Endothelial cell of umbilical vein (primary cell): ENCODE measurements around the gene PIP4K2C. TPM values are rescaled to one million over a fixed set of nuclear protein-coding genes. Genes with fewer than 3 reads are reported as not detected.

Source experiments
- BruUV-seq: library from RNA; stranded (reverse); fragments of 400-500 nt; replicated peaks from 2 replicates; lab custom pipeline; 2021; lab: Mats Ljungman, UMichigan
- CTCF ChIA-PET: fragments of 300-600, 350-600 bp; sonication (Branson Sonifier 250); formaldehyde crosslinking; loops from one replicate; lab custom pipeline; 2021; ENCODE audit warnings: antibody characterized with exemption, inconsistent platforms; lab: Charles Lee
- POLR2A ChIA-PET: fragments of 300-600, 350-600 bp; sonication (Branson Sonifier 250); formaldehyde crosslinking; loops from one replicate; lab custom pipeline; 2021; ENCODE audit warnings: antibody characterized with exemption, inconsistent platforms; lab: Charles Lee
- DNase-seq: peaks from one replicate; pipeline ENCODE4 v3.0.0-alpha.2; 2011; ENCODE audit warnings: low read depth, low spot score
- FAIRE-seq: peaks from 2 replicates; lab custom pipeline; 2011; peaks lifted over from hg19 to GRCh38; lab: Jason Lieb, UNC
- H2AFZ ChIP-seq: 2 replicates; pipeline ENCODE4 v1.6.0; 2012; ENCODE audit warnings: low read depth, low read length, control low read depth, inconsistent platforms
- H3K27ac ChIP-seq: 2 replicates; pipeline ENCODE4 v1.5.1; 2011; ENCODE audit warnings: low read depth, mild to moderate bottlenecking, control low read depth, low read length, moderate library complexity; ENCODE audit not compliant: insufficient read depth
- H3K27me3 ChIP-seq, 2 experiments: 2 replicates each; pipeline versions ENCODE4 v1.6.0 to v1.6.1; 2011; ENCODE audit warnings: low read length in 2 of 2, mixed read lengths in 1 of 2; ENCODE audit not compliant: control insufficient read depth in 2 of 2, insufficient read depth in 2 of 2
- H3K36me3 ChIP-seq, 2 experiments: 2 replicates in 1 of 2; 3 replicates in 1 of 2; pipeline ENCODE4 v1.5.1; 2011; ENCODE audit warnings: low read length in 2 of 2, mild to moderate bottlenecking in 1 of 2, moderate library complexity in 1 of 2; ENCODE audit not compliant: control insufficient read depth in 2 of 2, insufficient read depth in 2 of 2; ENCODE audit errors: extremely low read depth in 1 of 2
- H3K4me1 ChIP-seq: 3 replicates; pipeline ENCODE4 v1.5.1; 2011; ENCODE audit warnings: mild to moderate bottlenecking, low read length; ENCODE audit not compliant: control insufficient read depth, insufficient read depth; ENCODE audit errors: extremely low read depth
- H3K4me2 ChIP-seq: 2 replicates; pipeline ENCODE4 v1.6.1; 2011; ENCODE audit warnings: low read length, control low read depth, mixed read lengths; ENCODE audit not compliant: insufficient read depth
- H3K4me3 ChIP-seq, 3 experiments: fragments of 200-600 bp in 1 of 3; sonication (generic), shearing (Covaris generic) in 1 of 3; replicated peaks in 1 of 3; 2 replicates each; pipeline ENCODE4 v1.5.1; 2011 to 2016; ENCODE audit warnings: control low read depth in 3 of 3, low read length in 3 of 3, mild to moderate bottlenecking in 2 of 3, inconsistent platforms in 1 of 3, low read depth in 1 of 3, moderate library complexity in 1 of 3; ENCODE audit not compliant: insufficient read depth in 1 of 3
- H3K79me2 ChIP-seq: 2 replicates; pipeline ENCODE4 v1.6.0; 2012; ENCODE audit warnings: low read length, inconsistent platforms; ENCODE audit not compliant: control insufficient read depth, insufficient read depth
- H3K9ac ChIP-seq: replicated peaks from 2 replicates; pipeline ENCODE3; 2011; ENCODE audit warnings: low read length, control low read depth; ENCODE audit not compliant: insufficient read depth; ENCODE audit errors: extremely low read depth
- H3K9me1 ChIP-seq: replicated peaks from 3 replicates; pipeline ENCODE4 v1.6.0; 2011; ENCODE audit warnings: mild to moderate bottlenecking, low read length; ENCODE audit not compliant: control insufficient read depth, insufficient read depth; ENCODE audit errors: extremely low read depth
- H3K9me3 ChIP-seq: replicated peaks from 2 replicates; pipeline ENCODE4 v1.5.1; 2012; ENCODE audit warnings: low read length, inconsistent platforms; ENCODE audit not compliant: control insufficient read depth, insufficient read depth
- H4K20me1 ChIP-seq: replicated peaks from 2 replicates; pipeline ENCODE3; 2011; ENCODE audit warnings: mild to moderate bottlenecking, low read length; ENCODE audit not compliant: control insufficient read depth, insufficient read depth; ENCODE audit errors: extremely low read depth
- CTCF ChIP-seq, 2 donors: IDR thresholded peaks; 1 replicate in 1 of 2; 2 replicates in 1 of 2; pipeline ENCODE4 v1.5.1; 2011; ENCODE audit warnings: low read length in 2 of 2, mild to moderate bottlenecking in 2 of 2, moderate library complexity in 2 of 2, control low read depth in 1 of 2, inconsistent platforms in 1 of 2, low read depth in 1 of 2; ENCODE audit not compliant: insufficient read depth in 1 of 2; ENCODE audit errors: extremely low read depth in 1 of 2
- EZH2 ChIP-seq: IDR thresholded peaks from 2 replicates; pipeline ENCODE4 v1.6.1; 2012; ENCODE audit warnings: borderline replicate concordance, low read depth, mild to moderate bottlenecking, moderate library complexity, low read length, inconsistent platforms; ENCODE audit not compliant: severe bottlenecking
- FOS ChIP-seq: IDR thresholded peaks from 2 replicates; pipeline ENCODE4 v1.6.1; 2011; ENCODE audit warnings: mild to moderate bottlenecking, low read length, moderate library complexity, borderline replicate concordance; ENCODE audit not compliant: insufficient read depth
- GATA2 ChIP-seq: IDR thresholded peaks from 2 replicates; pipeline ENCODE4 v1.7.0; 2011; ENCODE audit warnings: low read depth, mild to moderate bottlenecking, moderate library complexity, mixed read lengths, low read length; ENCODE audit not compliant: insufficient read length, insufficient read depth
- JUN ChIP-seq: IDR thresholded peaks from 2 replicates; pipeline ENCODE4 v1.6.1; 2011; ENCODE audit warnings: borderline replicate concordance, low read depth; ENCODE audit not compliant: insufficient read length, insufficient read depth
- MAX ChIP-seq: IDR thresholded peaks from 2 replicates; pipeline ENCODE4 v1.6.1; 2011; ENCODE audit not compliant: insufficient read depth, insufficient read length
- MYC ChIP-seq: IDR thresholded peaks from one replicate; pipeline ENCODE4 v1.6.1; 2011; ENCODE audit warnings: mild to moderate bottlenecking, low read depth, low read length
- POLR2A ChIP-seq: IDR thresholded peaks from 2 replicates; pipeline ENCODE4 v1.6.1; 2012; ENCODE audit warnings: low read depth, mild to moderate bottlenecking, control low read depth, low read length
- POLR2AphosphoS5 ChIP-seq: IDR thresholded peaks from 2 replicates; pipeline ENCODE4 v1.6.1; 2012; ENCODE audit warnings: low read depth, mild to moderate bottlenecking, control low read depth, low read length, moderate library complexity; ENCODE audit not compliant: insufficient read depth
- dilution Hi-C: fragments of 300-500 bp; cut with MboI; formaldehyde crosslinking; loops from one replicate; pipeline ENCODE4 v1.15.0; 2019; ENCODE audit warnings: low sequenced_read_pairs; ENCODE audit not compliant: extremely low pct_ligation_motif_present
- intact Hi-C: fragments of 100-400 bp; cut with micrococcal nuclease; formaldehyde crosslinking; loops from one replicate; pipeline ENCODE4 v1.10.0; 2022
- polyA plus RNA-seq, 4 experiments: library from polyadenylated mRNA; depleted of rRNA in 3 of 4; stranded (reverse) in 3 of 4; unstranded in 1 of 4; fragments of >200 nt; gene quantifications; 2 replicates each; pipeline versions ENCODE4 v1.2.1 to v1.2.3, GENCODE V29; 2011 to 2012; ENCODE audit warnings: missing spikeins in 1 of 4
- total RNA-seq: library from RNA; stranded (reverse); gene quantifications from 2 replicates; pipeline ENCODE4 v1.2.3, GENCODE V29; 2021

The PIP4K2C gene
- total and polyA plus RNA-seq, 2 donors (not counting 3 experiments of a cell fraction or from before 2014, with no cell fraction given) = 10.5 to 11.5 TPM

- TF ChIP-seq GATA2 (no peak), MAX (no peak), MYC (no peak), JUN (no peak), POLR2AphosphoS5 (no peak), CTCF (IDR thresholded peaks at IDR 0.05; ENCODE audit: extremely low read depth in 1 of 2, insufficient read depth in 1 of 2, low read depth in 1 of 2, low read length in 2 of 2) (no peak), EZH2 (no peak), POLR2A (no peak), FOS (no peak)
- Histone ChIP-seq H3K4me3 (no peak overlapping the region), H3K9me3 (no peaks in the 10 kb centered on the region), H2AFZ (no peak overlapping the region), H4K20me1 (no peaks in the 10 kb centered on the region), H3K4me2 (no peak overlapping the region), H3K27ac (no peak overlapping the region), H3K9ac (no peak overlapping the region), H3K9me1 (no peaks in the 10 kb centered on the region), H3K36me3 (no peaks in the 10 kb centered on the region), H3K27me3 (peaks cover 34 to 43% of the 10 kb centered on the region in 2 experiments), H3K79me2 (no peaks in the 10 kb centered on the region), H3K4me1 (peaks cover 4% of the 10 kb centered on the region)
- dilution Hi-C loops (no loop called here), intact Hi-C loops (no loop called here)
- ChIA-PET CTCF (interaction anchor here (0.8 to 1.4 kb wide), 3 partner anchors 16 to 33 kb away, joined by 3 to 7 read pairs (median 5); partner anchors contain the start of gene B4GALNT1), POLR2A (no interaction called here)
- DNase-seq (no peak), FAIRE-seq (no peak)
- no TSS peak for BruUV-seq
These were observed 25.6 kb downstream of the PIP4K2C start for GRCh38 chr12:57616383-57617101.
